ENCODE measurements around the gene TGM3.
A peak's percentile ranks its signal among the peaks of the same experiment; 100 is the strongest.

TGM3 gene

GRCh38 chr20:2386516-2387179, 90.8 kb downstream of the TGM3 start:
- DNase-seq = no peak

GRCh38 chr20:2387180-2387577, 91.4 kb downstream of the TGM3 start:
- DNase-seq = peak; percentile 57

- no peak for DNase-seq
These were observed 91.8 kb downstream of the TGM3 start for GRCh38 chr20:2387580-2387979.

Measured in DMS53 (cell line).